ENCODE measurements around the gene GPNMB.

DNA sequence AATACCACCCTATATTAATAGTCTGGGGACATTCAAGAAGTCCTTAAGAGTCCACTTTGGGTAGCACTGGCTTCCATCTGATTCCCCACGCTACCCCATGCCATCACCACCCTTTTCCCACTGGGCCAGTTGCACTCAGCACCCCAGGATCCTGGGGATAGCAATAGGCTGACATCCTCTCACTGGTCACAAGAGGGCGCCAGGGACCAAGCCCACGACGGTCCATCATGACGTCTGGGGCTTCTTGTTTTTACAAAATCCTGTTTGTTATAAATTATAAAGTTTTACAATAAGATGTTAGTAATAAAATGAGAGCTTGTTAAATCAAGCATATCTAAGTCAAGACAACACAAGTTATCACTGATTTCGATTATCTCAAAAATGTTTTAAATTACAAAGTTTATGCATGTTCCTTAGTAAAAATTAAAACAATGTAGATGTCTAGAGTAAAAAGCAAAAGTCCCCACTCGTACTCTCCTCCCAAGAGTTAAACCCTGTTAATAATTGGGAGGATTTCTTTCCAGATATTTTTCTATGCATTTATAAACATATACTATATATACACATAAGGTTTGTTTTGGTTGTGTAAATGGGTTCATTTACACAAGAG lies 15.4 kb downstream of the GPNMB start:
- TF ChIP-seq ZNF274 (IDR thresholded peaks at IDR 0.05; ENCODE audit: low read length): no peak
- no peak for TF ChIP-seq ZNF274 (tag by site-specific recombination; IDR thresholded peaks at IDR 0.05; ENCODE audit: borderline replicate concordance)
- TF ChIP-seq, protein P1, sequence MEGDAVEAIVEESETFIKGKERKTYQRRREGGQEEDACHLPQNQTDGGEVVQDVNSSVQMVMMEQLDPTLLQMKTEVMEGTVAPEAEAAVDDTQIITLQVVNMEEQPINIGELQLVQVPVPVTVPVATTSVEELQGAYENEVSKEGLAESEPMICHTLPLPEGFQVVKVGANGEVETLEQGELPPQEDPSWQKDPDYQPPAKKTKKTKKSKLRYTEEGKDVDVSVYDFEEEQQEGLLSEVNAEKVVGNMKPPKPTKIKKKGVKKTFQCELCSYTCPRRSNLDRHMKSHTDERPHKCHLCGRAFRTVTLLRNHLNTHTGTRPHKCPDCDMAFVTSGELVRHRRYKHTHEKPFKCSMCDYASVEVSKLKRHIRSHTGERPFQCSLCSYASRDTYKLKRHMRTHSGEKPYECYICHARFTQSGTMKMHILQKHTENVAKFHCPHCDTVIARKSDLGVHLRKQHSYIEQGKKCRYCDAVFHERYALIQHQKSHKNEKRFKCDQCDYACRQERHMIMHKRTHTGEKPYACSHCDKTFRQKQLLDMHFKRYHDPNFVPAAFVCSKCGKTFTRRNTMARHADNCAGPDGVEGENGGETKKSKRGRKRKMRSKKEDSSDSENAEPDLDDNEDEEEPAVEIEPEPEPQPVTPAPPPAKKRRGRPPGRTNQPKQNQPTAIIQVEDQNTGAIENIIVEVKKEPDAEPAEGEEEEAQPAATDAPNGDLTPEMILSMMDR (tag by site-specific recombination; IDR thresholded peaks at IDR 0.05): 0 out of 2 replicates have a peak, but pooled peaks have one; percentile 29
- no peak for TF ChIP-seq PATZ1 (tag by site-specific recombination; IDR thresholded peaks at IDR 0.05)
- no peak for TF ChIP-seq HOXC10 (CRISPR knock-in tag; IDR thresholded peaks at IDR 0.05)
- no peak for TF ChIP-seq ZBTB7A (tag by site-specific recombination; IDR thresholded peaks at IDR 0.05; ENCODE audit: low read depth)
- TF ChIP-seq ZNF747 (tag by site-specific recombination; IDR thresholded peaks at IDR 0.05): no peak
- TF ChIP-seq YY1 (tag by site-specific recombination; IDR thresholded peaks at IDR 0.05): no peak
- no peak for TF ChIP-seq ZNF785 (tag by site-specific recombination; IDR thresholded peaks at IDR 0.05)
- TF ChIP-seq ZNF76 (tag by site-specific recombination; IDR thresholded peaks at IDR 0.05; ENCODE audit: borderline replicate concordance, low read depth): no peak
- TF ChIP-seq ZNF660 (tag by site-specific recombination; IDR thresholded peaks at IDR 0.05): 0 out of 2 replicates have a peak, but pooled peaks have one; percentile 30
- TF ChIP-seq, protein P2, sequence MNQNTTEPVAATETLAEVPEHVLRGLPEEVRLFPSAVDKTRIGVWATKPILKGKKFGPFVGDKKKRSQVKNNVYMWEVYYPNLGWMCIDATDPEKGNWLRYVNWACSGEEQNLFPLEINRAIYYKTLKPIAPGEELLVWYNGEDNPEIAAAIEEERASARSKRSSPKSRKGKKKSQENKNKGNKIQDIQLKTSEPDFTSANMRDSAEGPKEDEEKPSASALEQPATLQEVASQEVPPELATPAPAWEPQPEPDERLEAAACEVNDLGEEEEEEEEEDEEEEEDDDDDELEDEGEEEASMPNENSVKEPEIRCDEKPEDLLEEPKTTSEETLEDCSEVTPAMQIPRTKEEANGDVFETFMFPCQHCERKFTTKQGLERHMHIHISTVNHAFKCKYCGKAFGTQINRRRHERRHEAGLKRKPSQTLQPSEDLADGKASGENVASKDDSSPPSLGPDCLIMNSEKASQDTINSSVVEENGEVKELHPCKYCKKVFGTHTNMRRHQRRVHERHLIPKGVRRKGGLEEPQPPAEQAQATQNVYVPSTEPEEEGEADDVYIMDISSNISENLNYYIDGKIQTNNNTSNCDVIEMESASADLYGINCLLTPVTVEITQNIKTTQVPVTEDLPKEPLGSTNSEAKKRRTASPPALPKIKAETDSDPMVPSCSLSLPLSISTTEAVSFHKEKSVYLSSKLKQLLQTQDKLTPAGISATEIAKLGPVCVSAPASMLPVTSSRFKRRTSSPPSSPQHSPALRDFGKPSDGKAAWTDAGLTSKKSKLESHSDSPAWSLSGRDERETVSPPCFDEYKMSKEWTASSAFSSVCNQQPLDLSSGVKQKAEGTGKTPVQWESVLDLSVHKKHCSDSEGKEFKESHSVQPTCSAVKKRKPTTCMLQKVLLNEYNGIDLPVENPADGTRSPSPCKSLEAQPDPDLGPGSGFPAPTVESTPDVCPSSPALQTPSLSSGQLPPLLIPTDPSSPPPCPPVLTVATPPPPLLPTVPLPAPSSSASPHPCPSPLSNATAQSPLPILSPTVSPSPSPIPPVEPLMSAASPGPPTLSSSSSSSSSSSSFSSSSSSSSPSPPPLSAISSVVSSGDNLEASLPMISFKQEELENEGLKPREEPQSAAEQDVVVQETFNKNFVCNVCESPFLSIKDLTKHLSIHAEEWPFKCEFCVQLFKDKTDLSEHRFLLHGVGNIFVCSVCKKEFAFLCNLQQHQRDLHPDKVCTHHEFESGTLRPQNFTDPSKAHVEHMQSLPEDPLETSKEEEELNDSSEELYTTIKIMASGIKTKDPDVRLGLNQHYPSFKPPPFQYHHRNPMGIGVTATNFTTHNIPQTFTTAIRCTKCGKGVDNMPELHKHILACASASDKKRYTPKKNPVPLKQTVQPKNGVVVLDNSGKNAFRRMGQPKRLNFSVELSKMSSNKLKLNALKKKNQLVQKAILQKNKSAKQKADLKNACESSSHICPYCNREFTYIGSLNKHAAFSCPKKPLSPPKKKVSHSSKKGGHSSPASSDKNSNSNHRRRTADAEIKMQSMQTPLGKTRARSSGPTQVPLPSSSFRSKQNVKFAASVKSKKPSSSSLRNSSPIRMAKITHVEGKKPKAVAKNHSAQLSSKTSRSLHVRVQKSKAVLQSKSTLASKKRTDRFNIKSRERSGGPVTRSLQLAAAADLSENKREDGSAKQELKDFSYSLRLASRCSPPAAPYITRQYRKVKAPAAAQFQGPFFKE (tag by site-specific recombination; IDR thresholded peaks at IDR 0.05; ENCODE audit: borderline replicate concordance): no peak
- TF ChIP-seq ZBTB21 (tag by site-specific recombination; IDR thresholded peaks at IDR 0.05): no peak
- TF ChIP-seq ZNF423 (tag by site-specific recombination; IDR thresholded peaks at IDR 0.05): no peak

Measured in HEK293 (cell line).